HG03558 (cell line): ENCODE data around the gene RFX8.

Source experiments
- ATAC-seq: cut with Tn5 transposase; IDR thresholded peaks from one replicate; pipeline ENCODE4 v1.9.1; 2021; ENCODE audit warnings: moderate number of reproducible peaks; ENCODE audit not compliant: unreplicated experiment; ENCODE audit errors: extremely low read depth

The RFX8 gene

GRCh38 chr2:101418460-101419095, 56.3 kb downstream of the RFX8 start:
- ATAC-seq, result no peak

- ATAC-seq, result no peak
Observed at GRCh38 chr2:101416609-101417008, 58.3 kb downstream of the RFX8 start.

- ATAC-seq, result no peak
Observed at GRCh38 chr2:101415884-101416283, 59.0 kb downstream of the RFX8 start.

- ATAC-seq, result no peak
Observed at GRCh38 chr2:101415220-101415619, 59.7 kb downstream of the RFX8 start.

- no peak for ATAC-seq
Observed at GRCh38 chr2:101412092-101412694, 62.7 kb downstream of the RFX8 start.

GRCh38 chr2:101410746-101411145, 64.2 kb downstream of the RFX8 start:
- ATAC-seq, result no peak

- ATAC-seq, result no peak
Observed at GRCh38 chr2:101410114-101410513, 64.8 kb downstream of the RFX8 start.

- ATAC-seq, result no peak
Observed at GRCh38 chr2:101409699-101410098, 65.2 kb downstream of the RFX8 start.

GRCh38 chr2:101408925-101409324, 66.0 kb downstream of the RFX8 start:
- no peak for ATAC-seq

- ATAC-seq, result no peak
Observed at GRCh38 chr2:101405351-101405899, 69.5 kb downstream of the RFX8 start.

- ATAC-seq, result no peak
Observed at GRCh38 chr2:101403745-101404144, 71.2 kb downstream of the RFX8 start.

- ATAC-seq, result no peak
Observed at GRCh38 chr2:101402630-101403029, 72.3 kb downstream of the RFX8 start.

GRCh38 chr2:101401906-101402305, 73.0 kb downstream of the RFX8 start:
- ATAC-seq, result no peak

GRCh38 chr2:101401326-101401665, 73.6 kb downstream of the RFX8 start:
- ATAC-seq, result no peak

GRCh38 chr2:101400506-101401325, 74.2 kb downstream of the RFX8 start:
- ATAC-seq, result no peak

- ATAC-seq, result no peak
Observed at GRCh38 chr2:101400048-101400447, 74.9 kb downstream of the RFX8 start.

- no peak for ATAC-seq
Observed at GRCh38 chr2:101399021-101399799, 75.7 kb downstream of the RFX8 start.

- no peak for ATAC-seq
Observed at GRCh38 chr2:101398116-101398821, 76.6 kb downstream of the RFX8 start.

GRCh38 chr2:101396316-101396717, 78.6 kb downstream of the RFX8 start:
- no peak for ATAC-seq
